ENCODE measurements around the gene HOXB8.

HOXB8 gene

DNA sequence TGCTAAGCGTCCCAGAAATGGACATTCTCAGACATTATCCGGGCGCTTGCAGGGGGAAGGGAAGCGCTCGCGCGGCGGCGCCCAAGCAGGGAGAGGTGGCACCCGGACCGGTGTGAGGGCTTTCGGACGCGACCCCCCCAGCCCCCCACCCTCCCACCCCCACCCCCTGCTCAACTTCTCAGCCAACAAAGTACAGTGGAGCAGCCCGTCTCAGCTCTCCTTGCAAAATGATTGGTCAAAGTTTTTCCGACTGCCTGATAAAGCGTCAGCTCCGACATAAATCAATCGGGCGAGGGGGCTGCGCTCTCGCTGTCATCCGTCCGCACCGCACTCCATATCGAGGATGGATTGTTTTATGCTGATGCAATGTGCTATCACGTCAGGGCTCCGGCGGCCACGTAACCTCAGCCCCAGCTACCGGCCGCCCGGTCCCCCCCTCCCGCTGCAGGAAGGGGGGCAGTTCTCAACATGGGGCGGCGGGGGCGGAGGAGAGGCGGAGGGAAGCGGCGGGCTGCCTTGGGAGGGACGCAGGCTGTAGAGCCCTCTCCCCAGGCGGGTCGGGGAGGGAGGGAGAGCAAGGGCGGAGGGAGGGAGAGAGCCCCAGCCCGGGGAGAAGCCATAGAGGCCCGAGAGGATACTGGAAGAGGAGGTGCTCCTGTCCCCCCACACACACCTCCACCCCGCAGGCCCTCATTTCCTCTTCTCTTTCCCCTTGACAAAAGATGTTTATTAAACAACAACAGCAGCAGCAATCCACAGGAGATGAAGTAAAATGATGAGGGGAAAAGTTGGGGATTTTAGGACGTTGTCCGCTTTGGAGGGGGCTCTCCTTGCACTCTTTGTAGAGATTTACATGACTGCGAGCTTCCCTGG, 11.4 kb upstream of the HOXB8 start, which contains the start of gene HOXB9:
TSS of gene HOXB9 (minus strand) at position 114 of the 873 bp plus-strand sequence. CDS start at position 25, 89 bp downstream.
- Histone ChIP-seq H2AFZ (ENCODE audit: low read length) (no peak within 1 kb of the TSS), H3K27ac (ENCODE audit: low read depth, low read length, poor library complexity, severe bottlenecking) (no peak within 1 kb of the TSS), H3K36me3 (ENCODE audit: insufficient read depth, low read length) (no peaks in the 10 kb centered on the region), H3K79me2 (ENCODE audit: insufficient read depth, low read length) (no peaks in the 10 kb centered on the region), H3K9me3 (ENCODE audit: low read length) (no peaks in the 10 kb centered on the region), H3K4me2 (ENCODE audit: low read length) (no peak within 1 kb of the TSS), H3F3A (ENCODE audit: insufficient read depth, low read length) (no peaks in the 10 kb centered on the region), H3K9ac (ENCODE audit: low read length) (no peak within 1 kb of the TSS), H3K27me3 (ENCODE audit: insufficient read depth, low read length) (no peaks in the 10 kb centered on the region), H3K4me1 (ENCODE audit: insufficient read depth, low read length, severe bottlenecking) (no peaks in the 10 kb centered on the region), H4K20me1 (ENCODE audit: insufficient read depth, low read length) (no peaks in the 10 kb centered on the region), H3K9me2 (ENCODE audit: low read depth, low read length) (no peaks in the 10 kb centered on the region), H3K4me3 (ENCODE audit: low read depth, low read length, poor library complexity, severe bottlenecking) (no peak within 1 kb of the TSS)
- no peak for TF ChIP-seq EZH2 (IDR thresholded peaks at IDR 0.05; ENCODE audit: borderline replicate concordance, low read length)
- TF ChIP-seq, protein P1, sequence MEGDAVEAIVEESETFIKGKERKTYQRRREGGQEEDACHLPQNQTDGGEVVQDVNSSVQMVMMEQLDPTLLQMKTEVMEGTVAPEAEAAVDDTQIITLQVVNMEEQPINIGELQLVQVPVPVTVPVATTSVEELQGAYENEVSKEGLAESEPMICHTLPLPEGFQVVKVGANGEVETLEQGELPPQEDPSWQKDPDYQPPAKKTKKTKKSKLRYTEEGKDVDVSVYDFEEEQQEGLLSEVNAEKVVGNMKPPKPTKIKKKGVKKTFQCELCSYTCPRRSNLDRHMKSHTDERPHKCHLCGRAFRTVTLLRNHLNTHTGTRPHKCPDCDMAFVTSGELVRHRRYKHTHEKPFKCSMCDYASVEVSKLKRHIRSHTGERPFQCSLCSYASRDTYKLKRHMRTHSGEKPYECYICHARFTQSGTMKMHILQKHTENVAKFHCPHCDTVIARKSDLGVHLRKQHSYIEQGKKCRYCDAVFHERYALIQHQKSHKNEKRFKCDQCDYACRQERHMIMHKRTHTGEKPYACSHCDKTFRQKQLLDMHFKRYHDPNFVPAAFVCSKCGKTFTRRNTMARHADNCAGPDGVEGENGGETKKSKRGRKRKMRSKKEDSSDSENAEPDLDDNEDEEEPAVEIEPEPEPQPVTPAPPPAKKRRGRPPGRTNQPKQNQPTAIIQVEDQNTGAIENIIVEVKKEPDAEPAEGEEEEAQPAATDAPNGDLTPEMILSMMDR (IDR thresholded peaks at IDR 0.05; ENCODE audit: low read length): no peak

DNA sequence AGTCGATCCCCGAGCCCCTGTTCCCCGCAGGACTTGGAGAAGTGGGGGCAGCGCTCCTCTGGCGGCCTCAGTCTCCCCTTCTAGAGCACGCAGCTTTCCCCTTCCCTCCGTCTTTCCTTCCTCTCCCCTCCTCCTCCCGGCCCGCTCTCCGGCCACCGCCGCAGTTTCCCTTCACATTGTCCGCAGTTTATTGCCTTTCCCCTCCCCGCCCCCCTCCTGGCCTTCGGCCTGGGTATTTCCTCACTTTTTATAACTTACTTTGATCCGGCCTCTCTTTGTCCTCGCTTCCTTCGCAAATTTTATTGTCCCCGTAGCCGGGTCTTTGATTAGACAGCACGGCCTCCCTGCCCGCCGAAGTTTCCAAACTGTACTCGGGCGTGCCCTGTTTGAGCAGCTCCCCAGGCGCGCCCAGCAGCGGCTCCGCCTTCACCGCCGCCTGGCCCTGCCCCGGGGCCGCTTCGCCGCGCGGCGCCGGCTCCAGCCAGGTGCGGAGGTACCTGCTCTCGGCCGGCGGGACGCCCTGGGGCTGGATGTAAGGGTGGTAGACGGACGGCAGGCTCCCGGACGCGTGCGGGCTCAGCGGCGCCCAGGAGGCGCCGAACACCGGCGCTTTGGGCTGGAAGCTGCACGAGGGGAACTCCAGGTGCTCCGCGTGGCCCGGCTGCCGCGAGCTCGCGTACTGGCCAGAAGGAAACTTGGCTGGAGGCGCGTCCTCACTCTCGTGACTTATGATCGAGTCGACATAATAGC, 10.6 kb upstream of the HOXB8 start:
- TF ChIP-seq, protein P1 (IDR thresholded peaks at IDR 0.05; ENCODE audit: low read length): no peak
- TF ChIP-seq EZH2 (IDR thresholded peaks at IDR 0.05; ENCODE audit: borderline replicate concordance, low read length): no peak
- H3K79me2 ChIP-seq (ENCODE audit: insufficient read depth, low read length): no peaks in the 10 kb centered on the region
- no peak overlapping the region for H3K9ac ChIP-seq (ENCODE audit: low read length)
- H3K9me2 ChIP-seq (ENCODE audit: low read depth, low read length): no peaks in the 10 kb centered on the region
- H3F3A ChIP-seq (ENCODE audit: insufficient read depth, low read length): no peaks in the 10 kb centered on the region
- no peaks in the 10 kb centered on the region for H4K20me1 ChIP-seq (ENCODE audit: insufficient read depth, low read length)
- no peaks in the 10 kb centered on the region for H3K27me3 ChIP-seq (ENCODE audit: insufficient read depth, low read length)
- H3K27ac ChIP-seq (ENCODE audit: low read depth, low read length, poor library complexity, severe bottlenecking): no peak overlapping the region
- H3K4me2 ChIP-seq (ENCODE audit: low read length): no peak overlapping the region
- no peak overlapping the region for H3K4me3 ChIP-seq (ENCODE audit: low read depth, low read length, poor library complexity, severe bottlenecking)
- no peaks in the 10 kb centered on the region for H3K9me3 ChIP-seq (ENCODE audit: low read length)
- no peaks in the 10 kb centered on the region for H3K36me3 ChIP-seq (ENCODE audit: insufficient read depth, low read length)
- H3K4me1 ChIP-seq (ENCODE audit: insufficient read depth, low read length, severe bottlenecking): no peaks in the 10 kb centered on the region
- H2AFZ ChIP-seq (ENCODE audit: low read length): no peak overlapping the region

DNA sequence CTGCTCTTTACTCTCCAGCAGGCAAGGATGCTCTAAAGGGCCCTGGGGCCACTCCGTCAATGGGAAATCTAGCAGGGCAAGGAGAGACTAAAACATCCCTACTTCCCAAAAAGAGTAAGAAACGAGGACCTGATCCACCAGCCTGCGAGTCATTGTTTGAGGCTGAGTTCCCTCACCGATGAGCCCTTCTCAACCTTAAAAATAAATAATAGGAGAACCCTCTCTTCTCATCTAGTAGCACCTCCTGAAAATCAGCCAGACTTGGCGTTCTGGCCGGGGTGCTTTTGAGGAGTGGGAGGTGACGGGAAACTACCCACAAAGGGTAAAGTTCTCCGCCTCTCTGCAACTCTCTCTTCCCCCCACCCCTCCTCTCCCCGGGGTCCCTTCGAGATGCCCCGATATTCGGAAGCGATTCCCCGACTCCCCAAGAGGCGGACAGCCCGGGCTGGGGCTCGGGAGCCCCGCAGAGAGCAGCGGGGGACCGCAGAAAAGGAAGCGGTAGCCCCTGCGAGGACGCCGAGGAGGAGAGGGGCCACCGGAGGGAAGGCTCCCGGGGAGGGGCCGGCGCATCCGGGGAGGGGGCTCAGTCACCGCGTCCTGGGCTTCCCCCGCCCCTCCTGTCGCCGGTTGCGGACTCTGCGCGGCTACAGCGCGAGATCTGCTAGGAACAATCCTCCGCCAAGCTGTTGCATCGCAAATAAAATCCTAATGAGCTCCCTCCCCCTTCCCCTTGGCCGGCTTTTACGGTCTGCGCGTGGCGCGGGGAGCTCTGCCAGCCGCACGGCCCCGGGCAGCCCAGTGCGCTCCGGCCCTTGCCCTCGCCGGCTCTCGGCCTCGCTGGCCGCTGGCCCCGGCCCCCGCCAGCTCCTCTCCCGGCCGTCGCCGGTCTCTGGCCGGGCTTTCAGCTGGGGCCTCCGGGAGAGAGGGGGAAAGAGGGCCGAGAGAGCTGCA, 9.7 kb upstream of the HOXB8 start:
- Histone ChIP-seq H4K20me1 (ENCODE audit: insufficient read depth, low read length) (no peaks in the 10 kb centered on the region), H3K79me2 (ENCODE audit: insufficient read depth, low read length) (no peaks in the 10 kb centered on the region), H3F3A (ENCODE audit: insufficient read depth, low read length) (no peaks in the 10 kb centered on the region), H3K4me3 (ENCODE audit: low read depth, low read length, poor library complexity, severe bottlenecking) (no peak overlapping the region), H3K27ac (ENCODE audit: low read depth, low read length, poor library complexity, severe bottlenecking) (no peak overlapping the region), H3K27me3 (ENCODE audit: insufficient read depth, low read length) (no peaks in the 10 kb centered on the region), H2AFZ (ENCODE audit: low read length) (no peak overlapping the region), H3K36me3 (ENCODE audit: insufficient read depth, low read length) (no peaks in the 10 kb centered on the region), H3K9me3 (ENCODE audit: low read length) (no peaks in the 10 kb centered on the region), H3K9ac (ENCODE audit: low read length) (no peak overlapping the region), H3K4me2 (ENCODE audit: low read length) (no peak overlapping the region), H3K4me1 (ENCODE audit: insufficient read depth, low read length, severe bottlenecking) (no peaks in the 10 kb centered on the region), H3K9me2 (ENCODE audit: low read depth, low read length) (no peaks in the 10 kb centered on the region)
- TF ChIP-seq, protein P1 (IDR thresholded peaks at IDR 0.05; ENCODE audit: low read length): no peak
- TF ChIP-seq EZH2 (IDR thresholded peaks at IDR 0.05; ENCODE audit: borderline replicate concordance, low read length): no peak

All from OCI-LY1 (cell line).